HCT116 (cell line): Measurements from ENCODE around the gene MTRFR. TPM values are rescaled to one million over a fixed set of nuclear protein-coding genes. Genes with fewer than 3 reads are reported as not detected.

ENCODE experiments used
- ATAC-seq: fragments of 200-7000 bp; cut with Tn5 transposase; 2 replicates; pipeline ENCODE4 v1.9.1; 2020; ENCODE audit warnings: mild to moderate bottlenecking, moderate library complexity
- BruUV-seq: library from RNA; stranded (reverse); fragments of 400-500 nt; replicated peaks from 2 replicates; lab custom pipeline; 2021; lab: Mats Ljungman, UMichigan
- CTCF ChIA-PET: fragments of 300-600 bp; sonication (Branson Sonifier 250); formaldehyde crosslinking; loops from one replicate; lab custom pipeline; 2021; ENCODE audit warnings: antibody characterized with exemption; lab: Charles Lee
- POLR2A ChIA-PET: fragments of 300-600, 350-600 bp; sonication (Branson Sonifier 250); formaldehyde crosslinking; loops from one replicate; lab custom pipeline; 2021; ENCODE audit warnings: antibody characterized with exemption; lab: Charles Lee
- RAD21 ChIA-PET, 2 experiments: fragments of 300-600 bp; sonication (Branson Sonifier 250); formaldehyde crosslinking; loops; one replicate each; lab custom pipeline; 2023; ENCODE audit warnings: low total read pairs in 2 of 2; ENCODE audit not compliant: uncharacterized antibody in 2 of 2, unreplicated experiment in 2 of 2, low non-redundant PET in 1 of 2; lab: Charles Lee
- DNase-seq: peaks from one replicate; pipeline ENCODE4 v3.0.0-alpha.2; 2010; ENCODE audit warnings: low read depth, low spot score
- H2AFZ ChIP-seq: fragments of 200-600 bp; shearing (Covaris generic), sonication (generic); 2 replicates; pipeline ENCODE4 v1.6.1; 2017; ENCODE audit warnings: low read depth, mixed run types, mixed read lengths, antibody characterized with exemption, low read length; ENCODE audit not compliant: poor library complexity, severe bottlenecking
- H3K27ac ChIP-seq: 2 replicates; pipeline ENCODE4 v1.5.1; 2012; ENCODE audit warnings: low read depth, low read length
- H3K27me3 ChIP-seq: fragments of 200-600 bp; sonication (generic); 2 replicates; pipeline ENCODE4 v1.6.1; 2016; ENCODE audit warnings: mixed run types, low read length, mixed read lengths; ENCODE audit not compliant: insufficient read depth
- H3K36me3 ChIP-seq, 2 experiments: fragments of 200-500 bp in 1 of 2; fragments of 200-600 bp in 1 of 2; sonication (Bioruptor generic) in 1 of 2; sonication (generic) in 1 of 2; 2 replicates each; pipeline versions ENCODE4 v1.5.1 to v1.6.1; 2014 to 2016; ENCODE audit warnings: low read length in 2 of 2, inconsistent platforms in 1 of 2, mixed read lengths in 1 of 2, mixed run types in 1 of 2; ENCODE audit not compliant: insufficient read depth in 2 of 2, control insufficient read depth in 1 of 2
- H3K4me1 ChIP-seq, 2 experiments: fragments of 200-600 bp in 1 of 2; sonication (generic) in 1 of 2; 2 replicates each; pipeline versions ENCODE4 v1.5.1 to v1.6.1; 2012 to 2017; ENCODE audit warnings: low read length in 2 of 2, inconsistent platforms in 1 of 2, mild to moderate bottlenecking in 1 of 2, mixed read lengths in 1 of 2, mixed run types in 1 of 2, moderate library complexity in 1 of 2; ENCODE audit not compliant: insufficient read depth in 2 of 2, control insufficient read depth in 1 of 2
- H3K4me2 ChIP-seq: fragments of 200-600 bp; sonication (generic); 2 replicates; pipeline ENCODE4 v1.6.1; 2017; ENCODE audit warnings: mixed run types, low read length, mixed read lengths
- H3K4me3 ChIP-seq, 2 experiments: fragments of 200-600 bp in 1 of 2; sonication (generic) in 1 of 2; replicated peaks in 1 of 2; 2 replicates each; pipeline ENCODE4 v1.5.1; 2011 to 2016; ENCODE audit warnings: low read length in 2 of 2, control low read depth in 1 of 2, low read depth in 1 of 2, mild to moderate bottlenecking in 1 of 2, mixed read lengths in 1 of 2, mixed run types in 1 of 2
- H3K79me2 ChIP-seq: fragments of 200-600 bp; sonication (generic); 2 replicates; pipeline ENCODE4 v1.6.1; 2017; ENCODE audit warnings: mild to moderate bottlenecking, mixed run types, low read length, moderate library complexity, mixed read lengths; ENCODE audit not compliant: insufficient read depth
- H3K9ac ChIP-seq: fragments of 200-600 bp; sonication (generic); 2 replicates; pipeline ENCODE4 v1.6.1; 2016; ENCODE audit warnings: low read length, mixed read lengths
- H3K9me2 ChIP-seq: fragments of 200-600 bp; sonication (generic), shearing (Covaris generic); 2 replicates; pipeline ENCODE4 v1.6.1; 2017; ENCODE audit warnings: mixed run types, mild to moderate bottlenecking, moderate library complexity; ENCODE audit not compliant: insufficient read depth
- H3K9me3 ChIP-seq, 2 experiments: fragments of 200-500 bp in 1 of 2; fragments of 200-600 bp in 1 of 2; sonication (Bioruptor generic) in 1 of 2; sonication (generic) in 1 of 2; 2 replicates each; pipeline ENCODE4 v1.6.1; 2014 to 2017; ENCODE audit warnings: low read length in 2 of 2, mixed read lengths in 2 of 2, inconsistent platforms in 1 of 2, low read depth in 1 of 2, mild to moderate bottlenecking in 1 of 2, mixed run types in 1 of 2, moderate library complexity in 1 of 2; ENCODE audit not compliant: control insufficient read depth in 1 of 2, insufficient read depth in 1 of 2
- H4K20me1 ChIP-seq: fragments of 200-600 bp; sonication (generic), shearing (Covaris generic); 2 replicates; pipeline ENCODE4 v1.6.1; 2017; ENCODE audit warnings: mixed run types, mild to moderate bottlenecking, moderate library complexity; ENCODE audit not compliant: insufficient read depth
- CEBPB ChIP-seq: IDR thresholded peaks from 2 replicates; pipeline ENCODE4 v1.6.1; 2012; ENCODE audit warnings: low read depth
- EGR1 ChIP-seq: IDR thresholded peaks from 2 replicates; pipeline ENCODE4 v1.6.1; 2012; ENCODE audit warnings: low read depth
- ELF1 ChIP-seq: IDR thresholded peaks from 2 replicates; pipeline ENCODE4 v1.6.1; 2012; ENCODE audit warnings: low read depth, borderline replicate concordance
- FOSL1 ChIP-seq: IDR thresholded peaks from 2 replicates; pipeline ENCODE4 v1.6.1; 2012; ENCODE audit warnings: low read depth
- POLR2A ChIP-seq: IDR thresholded peaks from 2 replicates; pipeline ENCODE4 v1.7.0; 2011; ENCODE audit warnings: borderline replicate concordance; ENCODE audit not compliant: insufficient read depth, insufficient read length; ENCODE audit errors: extremely low read depth
- RAD21 ChIP-seq: IDR thresholded peaks from 2 replicates; pipeline ENCODE4 v1.6.1; 2012; ENCODE audit warnings: low read depth, mild to moderate bottlenecking
- SIN3A ChIP-seq: IDR thresholded peaks from 2 replicates; pipeline ENCODE4 v1.6.1; 2012; ENCODE audit warnings: low read depth
- TCF7L2 ChIP-seq: IDR thresholded peaks from 2 replicates; pipeline ENCODE4 v1.7.0; 2011; ENCODE audit warnings: borderline replicate concordance, inconsistent platforms; ENCODE audit not compliant: insufficient read depth, insufficient read length; ENCODE audit errors: extremely low read depth
- YY1 ChIP-seq: IDR thresholded peaks from 2 replicates; pipeline ENCODE4 v1.6.1; 2011; ENCODE audit warnings: low read length, low read depth, moderate library complexity, mild to moderate bottlenecking; ENCODE audit not compliant: insufficient replicate concordance; ENCODE audit errors: extremely low read depth
- ZFX ChIP-seq: fragments of 450-650 bp; IDR thresholded peaks from 2 replicates; pipeline ENCODE4 v1.6.1; 2017
- ZNF274 ChIP-seq: fragments of 200-500 bp; sonication (Bioruptor generic); IDR thresholded peaks from 2 replicates; pipeline ENCODE4 v1.6.1; 2014; ENCODE audit warnings: mild to moderate bottlenecking, low read depth, low read length, inconsistent platforms
- intact Hi-C: fragments of 100-400 bp; cut with micrococcal nuclease; formaldehyde crosslinking; loops from 2 replicates; pipeline ENCODE4 v1.10.0; 2022
- total RNA-seq: library from RNA; stranded (reverse); gene quantifications from one replicate; pipeline ENCODE4 v1.2.1, GENCODE V29; 2021; ENCODE audit not compliant: unreplicated experiment
- TF ChIP-seq, protein P1 (sequence below), 3 experiments: fragments of 200-600 bp in 1 of 3; sonication (generic) in 1 of 3; IDR thresholded peaks in 2 of 3; conservative IDR thresholded peaks in 1 of 3; 2 replicates each; pipeline ENCODE4 v1.5.1; 2012 to 2017; ENCODE audit warnings: low read depth in 2 of 3, low read length in 2 of 3, antibody characterized with exemption in 1 of 3, borderline replicate concordance in 1 of 3, control low read depth in 1 of 3, mild to moderate bottlenecking in 1 of 3, mixed read lengths in 1 of 3, mixed run types in 1 of 3, moderate library complexity in 1 of 3; ENCODE audit not compliant: insufficient read depth in 1 of 3
- TF ChIP-seq, protein P2 (sequence below): IDR thresholded peaks from 2 replicates; pipeline ENCODE4 v1.6.1; 2012; ENCODE audit warnings: low read depth
- TF ChIP-seq, protein P3 (sequence below): IDR thresholded peaks from 2 replicates; pipeline ENCODE4 v1.6.1; 2011; ENCODE audit warnings: mild to moderate bottlenecking, low read length, moderate library complexity; ENCODE audit not compliant: insufficient replicate concordance; ENCODE audit errors: extremely low read depth

MTRFR gene
- total RNA-seq, 1 experiment from 2014 or later, result 27.0 TPM

DNA sequence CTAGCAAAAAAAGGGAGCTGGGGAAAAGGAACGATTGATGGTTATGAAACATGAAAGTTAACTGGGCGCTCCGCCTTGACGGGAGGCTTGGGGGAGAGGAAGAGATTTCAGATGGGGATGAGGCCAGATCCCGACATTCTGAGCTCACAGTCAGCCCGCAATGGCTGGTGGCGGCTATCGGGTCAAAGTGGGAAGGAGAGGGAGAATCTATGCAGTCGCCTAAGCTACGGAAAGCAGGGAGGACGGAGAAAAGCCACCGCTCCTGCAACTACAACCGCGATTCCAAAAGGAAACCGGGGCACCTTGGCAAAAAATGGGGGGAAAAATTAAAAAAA, 797 bp upstream of the MTRFR start:
- TF ChIP-seq EGR1 (no peak), ELF1 (no peak), SIN3A (no peak), POLR2A (no peak), TCF7L2 (no peak), CEBPB (no peak), RAD21 (no peak), ZNF274 (no peak), YY1 (no peak), ZFX (no peak), FOSL1 (no peak)
- TF ChIP-seq, protein P1, sequence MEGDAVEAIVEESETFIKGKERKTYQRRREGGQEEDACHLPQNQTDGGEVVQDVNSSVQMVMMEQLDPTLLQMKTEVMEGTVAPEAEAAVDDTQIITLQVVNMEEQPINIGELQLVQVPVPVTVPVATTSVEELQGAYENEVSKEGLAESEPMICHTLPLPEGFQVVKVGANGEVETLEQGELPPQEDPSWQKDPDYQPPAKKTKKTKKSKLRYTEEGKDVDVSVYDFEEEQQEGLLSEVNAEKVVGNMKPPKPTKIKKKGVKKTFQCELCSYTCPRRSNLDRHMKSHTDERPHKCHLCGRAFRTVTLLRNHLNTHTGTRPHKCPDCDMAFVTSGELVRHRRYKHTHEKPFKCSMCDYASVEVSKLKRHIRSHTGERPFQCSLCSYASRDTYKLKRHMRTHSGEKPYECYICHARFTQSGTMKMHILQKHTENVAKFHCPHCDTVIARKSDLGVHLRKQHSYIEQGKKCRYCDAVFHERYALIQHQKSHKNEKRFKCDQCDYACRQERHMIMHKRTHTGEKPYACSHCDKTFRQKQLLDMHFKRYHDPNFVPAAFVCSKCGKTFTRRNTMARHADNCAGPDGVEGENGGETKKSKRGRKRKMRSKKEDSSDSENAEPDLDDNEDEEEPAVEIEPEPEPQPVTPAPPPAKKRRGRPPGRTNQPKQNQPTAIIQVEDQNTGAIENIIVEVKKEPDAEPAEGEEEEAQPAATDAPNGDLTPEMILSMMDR (IDR thresholded peaks at IDR 0.05 in 2 of 3, conservative IDR thresholded peaks at IDR 0.05 in 1 of 3; ENCODE audit: borderline replicate concordance in 1 of 3, insufficient read depth in 1 of 3, low read depth in 2 of 3, low read length in 2 of 3), result no peak
- TF ChIP-seq, protein P2, sequence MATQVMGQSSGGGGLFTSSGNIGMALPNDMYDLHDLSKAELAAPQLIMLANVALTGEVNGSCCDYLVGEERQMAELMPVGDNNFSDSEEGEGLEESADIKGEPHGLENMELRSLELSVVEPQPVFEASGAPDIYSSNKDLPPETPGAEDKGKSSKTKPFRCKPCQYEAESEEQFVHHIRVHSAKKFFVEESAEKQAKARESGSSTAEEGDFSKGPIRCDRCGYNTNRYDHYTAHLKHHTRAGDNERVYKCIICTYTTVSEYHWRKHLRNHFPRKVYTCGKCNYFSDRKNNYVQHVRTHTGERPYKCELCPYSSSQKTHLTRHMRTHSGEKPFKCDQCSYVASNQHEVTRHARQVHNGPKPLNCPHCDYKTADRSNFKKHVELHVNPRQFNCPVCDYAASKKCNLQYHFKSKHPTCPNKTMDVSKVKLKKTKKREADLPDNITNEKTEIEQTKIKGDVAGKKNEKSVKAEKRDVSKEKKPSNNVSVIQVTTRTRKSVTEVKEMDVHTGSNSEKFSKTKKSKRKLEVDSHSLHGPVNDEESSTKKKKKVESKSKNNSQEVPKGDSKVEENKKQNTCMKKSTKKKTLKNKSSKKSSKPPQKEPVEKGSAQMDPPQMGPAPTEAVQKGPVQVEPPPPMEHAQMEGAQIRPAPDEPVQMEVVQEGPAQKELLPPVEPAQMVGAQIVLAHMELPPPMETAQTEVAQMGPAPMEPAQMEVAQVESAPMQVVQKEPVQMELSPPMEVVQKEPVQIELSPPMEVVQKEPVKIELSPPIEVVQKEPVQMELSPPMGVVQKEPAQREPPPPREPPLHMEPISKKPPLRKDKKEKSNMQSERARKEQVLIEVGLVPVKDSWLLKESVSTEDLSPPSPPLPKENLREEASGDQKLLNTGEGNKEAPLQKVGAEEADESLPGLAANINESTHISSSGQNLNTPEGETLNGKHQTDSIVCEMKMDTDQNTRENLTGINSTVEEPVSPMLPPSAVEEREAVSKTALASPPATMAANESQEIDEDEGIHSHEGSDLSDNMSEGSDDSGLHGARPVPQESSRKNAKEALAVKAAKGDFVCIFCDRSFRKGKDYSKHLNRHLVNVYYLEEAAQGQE, result no peak
- TF ChIP-seq, protein P3, sequence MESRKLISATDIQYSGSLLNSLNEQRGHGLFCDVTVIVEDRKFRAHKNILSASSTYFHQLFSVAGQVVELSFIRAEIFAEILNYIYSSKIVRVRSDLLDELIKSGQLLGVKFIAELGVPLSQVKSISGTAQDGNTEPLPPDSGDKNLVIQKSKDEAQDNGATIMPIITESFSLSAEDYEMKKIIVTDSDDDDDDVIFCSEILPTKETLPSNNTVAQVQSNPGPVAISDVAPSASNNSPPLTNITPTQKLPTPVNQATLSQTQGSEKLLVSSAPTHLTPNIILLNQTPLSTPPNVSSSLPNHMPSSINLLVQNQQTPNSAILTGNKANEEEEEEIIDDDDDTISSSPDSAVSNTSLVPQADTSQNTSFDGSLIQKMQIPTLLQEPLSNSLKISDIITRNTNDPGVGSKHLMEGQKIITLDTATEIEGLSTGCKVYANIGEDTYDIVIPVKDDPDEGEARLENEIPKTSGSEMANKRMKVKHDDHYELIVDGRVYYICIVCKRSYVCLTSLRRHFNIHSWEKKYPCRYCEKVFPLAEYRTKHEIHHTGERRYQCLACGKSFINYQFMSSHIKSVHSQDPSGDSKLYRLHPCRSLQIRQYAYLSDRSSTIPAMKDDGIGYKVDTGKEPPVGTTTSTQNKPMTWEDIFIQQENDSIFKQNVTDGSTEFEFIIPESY, result no peak
- ChIA-PET RAD21 (interaction anchor here (1.3 to 1.9 kb wide), 3 partner anchors 189 to 257 kb away, joined by 3 to 8 read pairs (median 6); partner anchors contain the start of gene OGFOD2 (in 1 of the 2)), POLR2A (interaction anchor here (0.6 to 2.8 kb wide), 35 partner anchors 8 to 479 kb away, joined by 3 to 19 read pairs (median 4); partner anchors contain the start of genes ABCB9, ARL6IP4, ATP6V0A2 and KMT5A), CTCF (interaction anchor here (0.8 to 2.4 kb wide), 5 partner anchors 10 to 258 kb away, joined by 3 to 20 read pairs (median 3); partner anchors contain the start of genes OGFOD2 and PITPNM2)
- intact Hi-C loops, result loop anchor here (1.0 to 2.0 kb wide), 2 partner anchors 189 to 258 kb away; partner anchors contain the start of gene OGFOD2
- peak overlapping the region; percentile 93 for H3K9ac ChIP-seq
- BruUV-seq, result TSS peak; percentile 67
- H3K4me1 ChIP-seq, result peaks cover 12 to 21% of the 10 kb centered on the region in 2 experiments; a peak in 3 of 4 replicates
- H3K36me3 ChIP-seq, result no peaks in the 10 kb centered on the region
- H2AFZ ChIP-seq, result peak overlapping the region; percentile 83
- H3K27me3 ChIP-seq, result no peaks in the 10 kb centered on the region
- DNase-seq, result peak; percentile 12
- no peaks in the 10 kb centered on the region for H3K9me3 ChIP-seq
- no peaks in the 10 kb centered on the region for H4K20me1 ChIP-seq
- peak overlapping the region; percentile 98 for H3K4me2 ChIP-seq
- peak overlapping the region; percentile 69 to 73 for H3K4me3 ChIP-seq
- peak overlapping the region; percentile 77 for H3K27ac ChIP-seq
- peaks cover 90% of the 10 kb centered on the region for H3K79me2 ChIP-seq
- ATAC-seq, result peak; percentile 14
- no peaks in the 10 kb centered on the region for H3K9me2 ChIP-seq
